ENCODE data around the gene GDPD2.
"Not testable (repeated sequence)": the region's sequence is repeated elsewhere in the genome, so short reads cannot be mapped to it uniquely, and the experiment has no call there.

GDPD2 gene

DNA sequence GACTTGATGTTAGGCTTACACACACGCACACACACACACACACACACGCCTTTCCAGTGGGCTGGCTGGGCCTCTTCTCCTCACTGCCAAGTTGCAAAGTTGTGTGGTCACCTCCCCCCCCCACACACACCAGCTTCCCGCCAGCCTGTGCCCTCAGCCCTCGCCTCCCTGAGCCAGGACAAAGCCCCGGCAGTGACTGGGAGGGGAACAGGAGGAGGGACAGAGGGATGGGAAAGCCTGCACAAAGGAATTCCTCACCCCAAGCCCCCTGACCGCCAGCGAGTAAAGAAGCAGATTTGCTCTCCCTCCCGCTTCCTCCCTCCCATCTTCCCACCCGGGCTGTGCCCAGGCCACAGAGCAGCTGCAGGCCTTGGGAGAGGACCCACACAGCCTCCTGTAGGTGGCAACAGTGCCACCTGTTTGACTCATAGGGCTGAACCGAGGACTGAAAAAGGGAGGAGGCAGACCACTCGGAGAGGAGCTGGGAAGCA lies at the start of gene GDPD2:
TSS of gene GDPD2 (plus strand) at position 464 of the 491 bp plus-strand sequence. CDS start 1,671 bp downstream, outside the sequence.
- peak in 1 of 10 donors; percentile 11 for DNase-seq
- intact Hi-C loops (cut with DNase I) = no loop called here

GRCh38 chrX:70386235-70386634 lies 36.9 kb upstream of the GDPD2 start:
- intact Hi-C loops (cut with DNase I) = no loop called here
- DNase-seq = no peak

DNA sequence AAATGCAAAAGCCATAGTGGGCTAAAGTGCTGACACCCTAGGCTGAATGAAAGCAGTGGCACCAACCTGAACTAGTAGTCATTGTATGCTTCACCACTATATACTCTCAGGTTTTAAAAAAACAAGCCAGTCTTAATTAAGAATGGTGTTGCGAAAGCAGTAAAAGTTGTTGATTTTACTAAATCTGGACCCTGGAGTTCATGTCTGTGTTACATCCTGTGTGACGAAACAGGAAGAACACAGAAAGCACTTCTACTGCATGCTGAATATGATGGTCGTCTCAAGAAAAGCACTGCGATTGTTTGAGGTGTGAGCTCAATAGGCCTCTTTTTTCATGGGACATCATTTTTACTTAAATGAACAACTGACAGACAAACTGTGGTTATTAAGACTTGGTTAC lies 24.2 kb upstream of the GDPD2 start:
- intact Hi-C loops (cut with DNase I) = no loop called here
- DNase-seq = no peak

- DNase-seq; intact Hi-C loops (cut with DNase I): not testable (repeated sequence)
These were observed 22.9 kb upstream of the GDPD2 start for GRCh38 chrX:70400181-70400580.

DNA sequence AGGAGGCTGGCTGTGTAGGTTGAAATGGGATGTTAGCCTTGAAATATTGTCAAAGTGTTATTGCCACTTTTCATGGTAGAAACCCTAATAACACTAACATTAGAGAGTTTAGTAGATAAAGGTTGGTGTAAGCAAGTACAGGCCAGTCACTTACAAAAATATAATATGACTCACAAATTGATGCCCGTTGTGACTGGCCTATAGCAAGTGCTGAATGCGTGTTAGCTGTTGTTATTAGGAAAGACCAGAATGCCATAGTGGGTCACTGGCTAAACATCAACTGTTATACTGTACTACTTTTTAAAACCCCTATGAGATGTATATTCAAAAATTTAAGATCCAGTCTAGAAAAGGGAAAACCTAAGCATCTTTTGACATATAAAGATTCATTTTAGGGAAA lies 20.4 kb upstream of the GDPD2 start:
- intact Hi-C loops (cut with DNase I) = no loop called here
- DNase-seq = no peak

DNA sequence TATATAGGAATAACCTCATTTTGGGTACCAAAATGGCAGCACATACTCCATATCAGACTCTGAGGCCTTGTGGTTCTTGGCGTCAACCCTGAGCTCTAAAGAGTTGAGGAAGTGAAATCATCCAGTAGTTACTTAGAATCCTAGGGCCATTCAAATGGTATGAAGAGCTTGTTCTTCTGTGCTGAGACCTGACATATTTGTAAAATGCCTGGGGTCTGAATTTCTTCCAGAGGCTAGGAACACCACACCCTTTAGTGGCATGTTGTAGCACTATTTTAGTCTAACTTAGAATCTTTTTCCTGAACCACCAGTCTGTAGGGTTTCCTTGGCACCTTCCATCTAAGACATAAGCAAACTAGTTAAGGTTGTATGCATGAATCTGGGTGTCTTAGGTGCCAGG lies 18.1 kb upstream of the GDPD2 start:
- no peak for DNase-seq

DNA sequence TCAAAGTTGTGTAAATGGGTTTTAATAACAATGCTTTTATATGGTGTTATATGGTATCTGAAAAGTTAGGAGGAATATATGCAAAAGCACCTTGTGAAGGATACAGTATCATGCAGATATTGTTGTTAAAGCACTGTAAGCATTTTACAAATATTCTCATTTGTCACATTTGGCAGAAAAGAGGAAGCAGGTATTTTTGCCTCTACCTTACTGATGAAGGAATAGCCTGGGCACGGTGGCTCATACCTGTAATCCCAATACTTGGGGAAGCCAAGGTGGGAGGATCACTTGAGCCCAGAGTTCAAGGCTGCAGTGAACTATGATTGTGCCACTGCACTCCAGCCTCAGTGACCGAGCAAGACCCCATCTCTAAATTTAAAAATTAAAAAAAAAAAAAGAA lies 12.2 kb upstream of the GDPD2 start:
- DNase-seq = no peak
- intact Hi-C loops (cut with DNase I) = no loop called here

More for the DNA sequence above, 18.1 kb upstream of the GDPD2 start:
- intact Hi-C loops (cut with DNase I) = no loop called here

- no peak for DNase-seq
- intact Hi-C loops (cut with DNase I) = no loop called here
These were observed 11.6 kb upstream of the GDPD2 start for GRCh38 chrX:70411475-70411874.

DNA sequence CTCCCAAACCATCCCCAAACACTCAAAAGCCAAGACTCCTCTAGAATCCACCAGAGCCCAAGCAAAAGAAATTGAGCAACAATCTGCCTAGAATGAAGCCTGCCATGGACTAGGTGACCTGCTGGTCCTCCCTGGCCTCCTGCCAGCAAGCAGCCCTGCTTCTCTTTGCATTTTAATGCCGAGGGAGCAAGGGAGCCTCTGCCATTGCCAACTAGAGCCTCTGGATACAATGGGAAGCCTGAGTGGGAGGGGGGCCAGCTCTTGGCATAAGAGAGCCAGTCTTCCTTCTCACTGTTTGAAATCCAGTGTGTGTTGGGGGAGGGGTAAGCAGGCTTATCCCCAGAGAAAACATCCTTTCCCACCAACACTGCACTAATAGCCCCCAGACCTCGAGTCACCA lies 1.5 kb upstream of the GDPD2 start:
- DNase-seq = peak in 5 of 10 donors; percentile 8 to 89 (median 38)

GRCh38 chrX:70423936-70424675 lies 992 bp downstream of the GDPD2 start:
- intact Hi-C loops (cut with DNase I) = no loop called here

More for the DNA sequence above, 1.5 kb upstream of the GDPD2 start:
- intact Hi-C loops (cut with DNase I) = no loop called here

GRCh38 chrX:70424801-70425200 lies 1.7 kb downstream of the GDPD2 start:
- no peak for DNase-seq
- intact Hi-C loops (cut with DNase I) = no loop called here

More at GRCh38 chrX:70423936-70424675, 992 bp downstream of the GDPD2 start:
- no peak for DNase-seq

DNA sequence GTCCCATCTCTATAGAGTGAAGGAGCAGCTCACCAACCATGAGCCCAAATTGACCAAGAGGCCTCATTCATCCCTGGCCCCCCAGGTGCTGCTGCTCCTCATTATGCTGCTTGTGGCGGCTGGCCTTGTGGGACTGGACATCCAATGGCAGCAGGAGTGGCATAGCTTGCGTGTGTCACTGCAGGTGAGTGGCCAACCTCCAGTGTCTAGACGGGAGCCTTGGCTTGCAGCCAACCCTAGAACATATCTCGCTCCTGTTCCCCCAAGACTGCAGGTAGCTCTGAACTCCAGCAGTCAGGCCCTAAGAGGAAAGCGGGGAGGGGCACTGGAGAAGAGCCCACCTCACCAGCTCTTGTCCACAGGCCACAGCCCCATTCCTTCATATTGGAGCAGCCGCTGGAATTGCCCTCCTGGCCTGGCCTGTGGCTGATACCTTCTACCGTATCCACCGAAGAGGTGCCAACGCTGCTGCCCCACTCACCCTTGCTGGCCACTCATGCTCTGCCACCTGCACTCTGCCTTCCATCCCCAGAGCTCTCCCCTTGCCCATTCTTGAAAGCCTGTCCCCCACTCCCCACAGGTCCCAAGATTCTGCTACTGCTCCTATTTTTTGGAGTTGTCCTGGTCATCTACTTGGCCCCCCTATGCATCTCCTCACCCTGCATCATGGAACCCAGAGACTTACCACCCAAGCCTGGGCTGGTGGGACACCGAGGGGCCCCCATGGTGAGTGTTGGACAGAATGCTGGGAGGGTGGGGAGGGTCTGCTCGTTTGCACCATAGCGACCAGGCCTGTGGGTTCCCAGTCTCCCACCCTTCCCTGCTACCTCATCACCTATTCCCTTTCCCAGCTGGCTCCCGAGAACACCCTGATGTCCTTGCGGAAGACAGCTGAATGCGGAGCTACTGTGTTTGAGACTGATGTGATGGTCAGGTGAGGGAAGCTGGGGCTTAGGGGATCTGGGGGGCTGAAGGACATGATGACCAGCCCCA lies 3.5 kb downstream of the GDPD2 start:
- intact Hi-C loops (cut with DNase I) = no loop called here
- no peak for DNase-seq

GRCh38 chrX:70427365-70427764 lies 4.3 kb downstream of the GDPD2 start:
- intact Hi-C loops (cut with DNase I) = no loop called here
- no peak for DNase-seq

DNA sequence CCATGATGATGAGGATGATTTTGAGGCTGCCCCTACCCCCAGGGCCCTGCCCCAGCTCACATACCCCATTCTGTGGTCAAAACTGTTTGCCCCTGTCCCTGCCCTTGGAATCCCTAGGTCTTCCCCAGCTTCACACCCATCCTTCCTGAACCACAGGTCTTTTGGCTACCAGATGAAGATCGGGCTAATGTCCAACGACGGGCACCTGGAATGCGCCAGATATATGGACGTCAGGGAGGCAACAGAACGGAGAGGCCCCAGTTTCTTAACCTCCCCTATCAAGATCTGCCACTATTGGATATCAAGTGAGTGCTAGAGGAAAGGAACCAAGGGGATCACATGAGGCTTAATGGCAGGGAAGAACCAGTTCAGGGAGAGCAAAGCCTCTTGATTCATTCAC lies 6.6 kb downstream of the GDPD2 start:
- intact Hi-C loops (cut with DNase I) = no loop called here
- peak in 1 of 10 donors; percentile 4 for DNase-seq

DNA sequence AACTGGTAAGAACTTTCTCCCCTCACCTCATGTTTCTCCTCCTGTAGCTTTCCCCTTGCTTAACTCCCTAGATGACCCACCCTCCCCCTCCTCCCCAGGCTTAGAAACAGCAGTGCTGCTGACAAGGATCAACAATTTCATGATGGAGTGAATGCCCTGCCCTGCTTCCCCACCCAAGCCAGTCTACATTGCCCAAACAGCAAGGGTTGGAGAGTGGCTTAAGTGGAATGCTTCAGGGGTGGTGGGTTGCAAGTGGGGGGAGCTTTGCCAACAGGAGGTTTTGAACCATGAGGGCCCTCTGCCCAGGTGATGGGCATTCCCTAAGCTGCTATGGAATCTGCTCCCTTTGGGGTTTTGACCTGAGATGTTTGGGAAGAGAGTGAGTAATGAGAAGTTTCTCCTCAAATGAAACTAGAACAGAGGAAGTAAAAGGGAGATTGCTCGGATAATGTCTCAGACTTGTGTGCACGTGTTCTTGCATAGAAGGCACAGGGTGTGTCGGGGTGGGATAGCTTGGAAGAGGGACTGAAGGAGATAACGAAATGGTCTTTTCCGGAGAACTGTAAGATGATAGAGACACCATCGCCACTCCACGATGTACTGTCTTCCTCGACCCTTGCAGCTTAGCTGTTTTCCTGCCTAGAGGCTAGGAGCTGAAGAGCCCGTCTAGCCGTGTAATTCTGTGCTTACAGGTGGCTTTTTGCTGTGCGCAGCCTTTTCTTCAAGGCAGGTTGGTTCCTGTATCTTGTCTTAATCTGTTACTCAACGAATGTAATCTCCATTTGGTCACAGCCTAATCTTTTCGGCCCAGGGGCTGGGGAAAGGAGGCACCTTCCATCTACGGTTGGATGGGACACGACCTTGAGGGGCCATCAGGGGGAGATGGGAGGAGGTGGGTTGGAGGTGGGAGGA lies 10.1 kb downstream of the GDPD2 start:
- no peak for DNase-seq
- intact Hi-C loops (cut with DNase I) = loop anchor here (2.0 kb wide), 1 partner anchor 300 kb away; the partner anchor contains the start of gene IGBP1

DNA sequence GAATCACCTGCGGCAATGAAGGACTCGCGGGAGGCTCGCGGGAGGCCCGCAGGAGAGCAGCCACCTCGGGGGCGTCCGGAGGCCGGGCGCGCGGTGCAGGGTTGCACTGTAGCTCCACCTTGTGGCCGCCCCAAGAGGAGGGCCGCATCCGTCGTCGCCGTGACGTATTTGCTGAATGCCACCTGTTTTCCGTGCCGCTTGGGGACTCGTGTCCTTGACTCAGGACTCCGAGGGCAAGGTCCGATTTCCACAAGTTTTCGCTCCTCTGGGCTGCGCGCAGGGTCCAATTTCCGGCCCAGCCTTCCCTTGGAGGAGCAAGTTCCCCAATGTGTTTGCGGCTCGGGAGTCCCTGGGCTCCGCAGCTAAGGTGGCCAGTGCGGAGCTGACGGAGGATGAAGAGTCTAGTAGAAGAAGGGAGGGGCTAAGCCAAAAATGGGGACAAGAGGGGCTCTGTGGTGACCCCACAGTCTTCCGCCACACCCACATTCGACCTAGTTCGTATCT lies 10.8 kb downstream of the GDPD2 start:
- intact Hi-C loops (cut with DNase I) = loop anchor here (2.0 kb wide), 1 partner anchor 301 kb away; the partner anchor contains the start of gene IGBP1
- DNase-seq = peak in 9 of 10 donors; percentile 65 to 95 (median 73)

DNA sequence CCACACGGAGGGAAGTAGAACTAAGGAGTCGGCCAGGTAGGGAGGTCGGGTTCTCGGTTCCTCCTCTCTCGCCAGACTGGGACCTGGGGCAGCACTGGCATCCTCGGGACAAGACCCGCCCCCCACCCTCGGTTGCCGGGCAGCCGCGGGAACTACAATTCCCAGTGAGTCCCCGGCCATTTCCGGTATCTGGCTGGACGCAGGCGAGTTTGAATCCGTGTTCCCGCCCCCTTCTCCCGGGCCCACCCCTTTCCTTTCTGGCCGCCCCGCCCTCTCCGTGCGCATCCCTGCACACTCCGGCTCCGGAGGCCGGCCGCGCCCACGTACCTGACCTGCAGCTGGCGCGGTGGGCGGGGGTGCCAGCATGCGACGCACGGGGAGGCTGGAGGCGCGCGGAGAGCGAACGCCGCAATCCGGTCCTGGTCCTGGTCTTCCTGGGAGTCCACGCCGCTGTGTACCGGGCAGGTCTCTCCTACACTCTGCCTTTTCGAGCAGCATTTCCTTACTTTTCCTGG lies 11.3 kb downstream of the GDPD2 start:
- intact Hi-C loops (cut with DNase I) = no loop called here
- peak; percentile 72 to 97 (median 86) for DNase-seq

DNA sequence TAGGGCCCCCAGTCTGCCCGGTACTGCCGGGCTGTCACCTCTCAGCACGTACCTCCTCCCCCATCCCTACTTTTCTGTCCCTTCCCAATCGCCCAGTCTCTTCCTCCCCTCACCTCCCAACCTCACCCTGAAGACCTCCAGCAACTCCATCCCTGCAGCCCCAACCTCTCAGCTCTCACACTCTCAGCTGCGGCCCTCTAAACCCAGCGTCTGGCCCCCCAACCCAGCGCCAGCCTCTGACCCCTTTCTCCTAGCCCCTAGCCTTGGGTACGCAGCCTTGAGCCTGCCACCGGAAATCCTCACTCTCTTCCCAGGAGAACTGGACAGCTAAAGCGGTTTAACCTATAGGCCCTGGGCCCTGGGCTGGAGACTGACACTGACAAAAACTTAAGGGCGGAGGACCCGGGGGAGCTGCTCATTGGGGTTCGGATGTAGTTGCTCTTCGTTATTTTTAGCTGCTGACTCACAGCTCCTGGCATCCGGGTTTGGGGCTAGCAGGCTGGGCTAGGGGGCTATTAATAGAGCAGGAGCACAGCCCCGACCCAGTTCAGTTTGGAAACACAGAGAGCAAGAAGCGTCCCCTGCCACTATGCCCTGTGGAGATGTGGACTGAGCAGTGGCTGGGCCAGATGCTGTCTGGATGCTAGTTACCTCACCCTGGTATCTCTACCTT lies 11.9 kb downstream of the GDPD2 start:
- intact Hi-C loops (cut with DNase I) = no loop called here
- peak in 2 of 10 donors; percentile 11 to 54 for DNase-seq

DNA sequence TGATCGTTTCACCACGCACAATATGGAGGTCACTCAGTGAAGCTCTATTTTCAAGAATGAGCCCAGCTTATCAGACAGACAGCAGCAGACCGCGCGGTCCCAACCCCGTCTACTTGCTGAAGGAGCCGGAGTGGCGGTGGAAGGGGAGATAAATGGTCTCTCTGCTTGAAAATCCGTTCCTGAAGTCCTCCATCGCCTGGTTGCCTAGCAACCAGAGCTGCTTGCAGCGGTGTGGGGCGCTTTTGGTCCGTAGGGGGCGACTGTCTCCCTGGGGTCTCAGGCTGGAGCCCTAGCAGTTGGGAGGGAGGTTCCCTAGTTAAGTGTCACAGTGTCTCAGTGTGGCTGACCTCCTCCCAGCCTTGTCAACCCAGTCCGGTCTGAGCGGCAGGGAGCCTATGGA lies 13.2 kb downstream of the GDPD2 start:
- DNase-seq = peak in 2 of 10 donors; percentile 15 to 86
- intact Hi-C loops (cut with DNase I) = no loop called here

Measured in posterior cingulate gyrus (tissue), 11 donors.